ENCODE data around the gene VOPP1. TPM values are rescaled to one million over a fixed set of nuclear protein-coding genes. Genes with fewer than 3 reads are reported as not detected.
"Not testable (repeated sequence)": the region's sequence is repeated elsewhere in the genome, so short reads cannot be mapped to it uniquely, and the experiment has no call there.

VOPP1 gene
- total RNA-seq, 4 donors from 2014 or later = 15.7 to 24.9 (median 20.3) TPM

GRCh38 chr7:55472928-55473725, 99.2 kb downstream of the VOPP1 start:
- peak in 1 of 2 donors; percentile 40 for DNase-seq (ENCODE audit: low spot score in 2 of 2)
- TF ChIP-seq CTCF (IDR thresholded peaks at IDR 0.05) (no peak), EP300 (IDR thresholded peaks at IDR 0.05) (no peak), POLR2A (IDR thresholded peaks at IDR 0.05) (no peak), POLR2AphosphoS5 (IDR thresholded peaks at IDR 0.05) (no peak)
- 72% methylated on average over 14 of the region's 25 CpGs for WGBS
- H3K27ac ChIP-seq = no peak overlapping the region
- peaks cover 2% of the 10 kb centered on the region for H3K4me1 ChIP-seq
- H3K27me3 ChIP-seq = no peaks in the 10 kb centered on the region
- peaks cover 10% of the 10 kb centered on the region for H3K36me3 ChIP-seq
- H3K9me3 ChIP-seq = no peaks in the 10 kb centered on the region
- no peak overlapping the region for H3K4me3 ChIP-seq

GRCh38 chr7:55472406-55472805, 99.9 kb downstream of the VOPP1 start:
- not testable (repeated sequence) for DNase-seq (ENCODE audit: low spot score in 2 of 2)

GRCh38 chr7:55471594-55471993, 100.7 kb downstream of the VOPP1 start:
- H3K27ac ChIP-seq; H3K9me3 ChIP-seq; H3K27me3 ChIP-seq; H3K4me3 ChIP-seq; H3K4me1 ChIP-seq; DNase-seq (ENCODE audit: low spot score in 2 of 2): not testable (repeated sequence)
- no CpG with 5 or more reads among the region's 9 CpGs for WGBS
- peaks cover 10% of the 10 kb centered on the region for H3K36me3 ChIP-seq

More at GRCh38 chr7:55472406-55472805, 99.9 kb downstream of the VOPP1 start:
- not testable (repeated sequence) for H3K27ac ChIP-seq, H3K4me3 ChIP-seq, H3K27me3 ChIP-seq, H3K9me3 ChIP-seq, H3K4me1 ChIP-seq
- H3K36me3 ChIP-seq = peaks cover 10% of the 10 kb centered on the region
- no CpG with 5 or more reads among the region's 14 CpGs for WGBS

- Histone ChIP-seq H3K9me3 (no peaks in the 10 kb centered on the region), H3K27me3 (no peaks in the 10 kb centered on the region), H3K4me3 (no peak overlapping the region), H3K4me1 (no peaks in the 10 kb centered on the region), H3K27ac (no peak overlapping the region), H3K36me3 (peaks cover 16% of the 10 kb centered on the region)
- no peak for DNase-seq (ENCODE audit: low spot score in 2 of 2)
- TF ChIP-seq EP300 (IDR thresholded peaks at IDR 0.05) = no peak
- no peak for TF ChIP-seq POLR2AphosphoS5 (IDR thresholded peaks at IDR 0.05)
- WGBS = 78% methylated on average over 2 of the region's 2 CpGs
These were observed 102.0 kb downstream of the VOPP1 start for GRCh38 chr7:55470261-55470660.

GRCh38 chr7:55469721-55470120, 102.6 kb downstream of the VOPP1 start:
- no peak overlapping the region for H3K27ac ChIP-seq
- no peaks in the 10 kb centered on the region for H3K27me3 ChIP-seq
- no peak for TF ChIP-seq POLR2AphosphoS5 (IDR thresholded peaks at IDR 0.05)
- no peak for TF ChIP-seq CTCF (IDR thresholded peaks at IDR 0.05)
- no peak for TF ChIP-seq POLR2A (IDR thresholded peaks at IDR 0.05)
- no peak for TF ChIP-seq EP300 (IDR thresholded peaks at IDR 0.05)
- no peak overlapping the region for H3K4me3 ChIP-seq
- WGBS = 83% methylated on average over 3 of the region's 3 CpGs
- H3K4me1 ChIP-seq = no peaks in the 10 kb centered on the region
- no peaks in the 10 kb centered on the region for H3K9me3 ChIP-seq
- no peak for DNase-seq (ENCODE audit: low spot score in 2 of 2)
- peaks cover 19% of the 10 kb centered on the region for H3K36me3 ChIP-seq

GRCh38 chr7:55469271-55469681, 103.0 kb downstream of the VOPP1 start:
- Histone ChIP-seq H3K9me3 (no peaks in the 10 kb centered on the region), H3K27me3 (no peaks in the 10 kb centered on the region), H3K27ac (no peak overlapping the region), H3K4me1 (no peaks in the 10 kb centered on the region), H3K36me3 (peaks cover 23% of the 10 kb centered on the region), H3K4me3 (no peak overlapping the region)
- TF ChIP-seq POLR2AphosphoS5 (IDR thresholded peaks at IDR 0.05) (no peak), CTCF (IDR thresholded peaks at IDR 0.05) (no peak), POLR2A (IDR thresholded peaks at IDR 0.05) (no peak), EP300 (IDR thresholded peaks at IDR 0.05) (no peak)
- 77% methylated on average over 2 of the region's 2 CpGs for WGBS
- DNase-seq (ENCODE audit: low spot score in 2 of 2) = no peak

Data from suprapubic skin (tissue), 4 donors.